GM18508 (cell line): ENCODE results near the gene GALM.
A peak's percentile ranks its signal among the peaks of the same experiment; 100 is the strongest.
"Not testable (repeated sequence)": the region's sequence is repeated elsewhere in the genome, so short reads cannot be mapped to it uniquely, and the experiment has no call there.

Experiments
- ATAC-seq: cut with Tn5 transposase; IDR thresholded peaks from one replicate; pipeline ENCODE4 v1.9.1; 2021; ENCODE audit warnings: moderate number of reproducible peaks; ENCODE audit not compliant: insufficient read depth, unreplicated experiment

Gene GALM

GRCh38 chr2:38665854-38666555 lies at the start of gene GALM:
Gene GALM, plus strand, starts transcription at chr2:38666114. Its CDS starts 48 bp downstream, at chr2:38666162.
- ATAC-seq = no peak

GRCh38 chr2:38617301-38617700 lies 48.6 kb upstream of the GALM start:
- ATAC-seq = no peak

GRCh38 chr2:38619458-38620164 lies 46.3 kb upstream of the GALM start:
- ATAC-seq = no peak

GRCh38 chr2:38620282-38620977 lies 45.5 kb upstream of the GALM start:
- no peak for ATAC-seq

- ATAC-seq = no peak
These were observed 44.9 kb upstream of the GALM start for GRCh38 chr2:38621018-38621417.

GRCh38 chr2:38622210-38622609 lies 43.7 kb upstream of the GALM start:
- no peak for ATAC-seq

- ATAC-seq = no peak
These were observed 39.4 kb upstream of the GALM start for GRCh38 chr2:38626326-38627035.

GRCh38 chr2:38627391-38627790 lies 38.5 kb upstream of the GALM start:
- ATAC-seq = no peak

- ATAC-seq = no peak
These were observed 36.2 kb upstream of the GALM start for GRCh38 chr2:38629684-38630083.

GRCh38 chr2:38631976-38632375 lies 33.9 kb upstream of the GALM start:
- ATAC-seq = no peak

- no peak for ATAC-seq
These were observed 32.9 kb upstream of the GALM start for GRCh38 chr2:38632980-38633379.

- ATAC-seq = no peak
These were observed 32.0 kb upstream of the GALM start for GRCh38 chr2:38633895-38634294.

GRCh38 chr2:38634684-38635083 lies 31.2 kb upstream of the GALM start:
- ATAC-seq = peak; percentile 87

- ATAC-seq = no peak
These were observed 30.8 kb upstream of the GALM start for GRCh38 chr2:38635139-38635538.

GRCh38 chr2:38636069-38636468 lies 29.8 kb upstream of the GALM start:
- ATAC-seq = no peak

- not testable (repeated sequence) for ATAC-seq
These were observed 23.4 kb upstream of the GALM start for GRCh38 chr2:38642373-38643017.

- no peak for ATAC-seq
These were observed 22.8 kb upstream of the GALM start for GRCh38 chr2:38643021-38643671.

- ATAC-seq = not testable (repeated sequence)
These were observed 22.0 kb upstream of the GALM start for GRCh38 chr2:38643683-38644511.
